Right cardiac atrium (tissue), 5 donors: ENCODE results near the gene TMEM121. TPM values are rescaled to one million over a fixed set of nuclear protein-coding genes. Genes with fewer than 3 reads are reported as not detected.
A peak's percentile ranks its signal among the peaks of the same experiment; 100 is the strongest.
"Not testable (repeated sequence)": the region's sequence is repeated elsewhere in the genome, so short reads cannot be mapped to it uniquely, and the experiment has no call there.

ENCODE experiments used
- ATAC-seq, 2 donors: fragments of 200-7000 bp; cut with Tn5 transposase; one replicate each; pipeline versions ENCODE4 v1.8.0 to v1.9.1; 2020; ENCODE audit warnings: moderate library complexity in 2 of 2, mild to moderate bottlenecking in 1 of 2
- DNase-seq, 3 donors: peaks; one replicate each; pipeline ENCODE4 v3.0.0-alpha.2; 2020
- H3K27ac ChIP-seq: one replicate; pipeline ENCODE4 v1.5.1; 2013; ENCODE audit warnings: mild to moderate bottlenecking, low read length, control low read depth, moderate library complexity
- H3K27me3 ChIP-seq: one replicate; pipeline ENCODE4 v1.6.1; 2013; ENCODE audit not compliant: control insufficient read depth, insufficient read depth
- H3K4me1 ChIP-seq: one replicate; pipeline ENCODE4 v1.6.1; 2013; ENCODE audit warnings: low read length; ENCODE audit not compliant: control insufficient read depth, insufficient read depth
- H3K4me3 ChIP-seq: one replicate; pipeline ENCODE4 v1.5.1; 2013; ENCODE audit warnings: low read length, control low read depth
- H3K9me3 ChIP-seq: one replicate; pipeline ENCODE4 v1.6.1; 2013; ENCODE audit warnings: low read length; ENCODE audit not compliant: control insufficient read depth
- WGBS: extraction: QIAGEN DNeasy Blood & Tissue Kit; methylation state at CpG from one replicate; pipeline ENCODE4 v1.1.7; 2013; 5-methylcytosine and 5-hydroxymethylcytosine counted together
- intact Hi-C, 4 donors: fragments of 100-400 bp; cut with DNase I; formaldehyde crosslinking; loops; one replicate each; pipeline versions ENCODE4 v1.11.0 to v1.14.0; 2022 to 2023
- polyA plus RNA-seq: library from polyadenylated mRNA; stranded (reverse); fragments of 200-250 nt; gene quantifications from one replicate; pipeline ENCODE4 v1.2.3, GENCODE V29; 2013
- total RNA-seq, 4 donors: library from RNA; stranded (reverse); fragmentation: NEBNext Ultra II Directional; extraction: Animal tissue kit (Norgen Biotek cat#: 25700); gene quantifications; one replicate each; pipeline ENCODE4 v1.2.1, GENCODE V29; 2021
- donor health status: healthy with polysubstance abuse.
- donor health status: DM: no; HTN: yes; CAD: no.
- donor health status: DM: no; HTN: no; CAD: no.
- donor health status: DM: no; HTN: yes; CAD: no; lungs with severe emphysema.
- donor health status: DM: yes; HTN: yes; CAD: no.

Gene TMEM121
- total and polyA plus RNA-seq, 5 donors = 2.3 to 4.4 (median 3.5) TPM

DNA sequence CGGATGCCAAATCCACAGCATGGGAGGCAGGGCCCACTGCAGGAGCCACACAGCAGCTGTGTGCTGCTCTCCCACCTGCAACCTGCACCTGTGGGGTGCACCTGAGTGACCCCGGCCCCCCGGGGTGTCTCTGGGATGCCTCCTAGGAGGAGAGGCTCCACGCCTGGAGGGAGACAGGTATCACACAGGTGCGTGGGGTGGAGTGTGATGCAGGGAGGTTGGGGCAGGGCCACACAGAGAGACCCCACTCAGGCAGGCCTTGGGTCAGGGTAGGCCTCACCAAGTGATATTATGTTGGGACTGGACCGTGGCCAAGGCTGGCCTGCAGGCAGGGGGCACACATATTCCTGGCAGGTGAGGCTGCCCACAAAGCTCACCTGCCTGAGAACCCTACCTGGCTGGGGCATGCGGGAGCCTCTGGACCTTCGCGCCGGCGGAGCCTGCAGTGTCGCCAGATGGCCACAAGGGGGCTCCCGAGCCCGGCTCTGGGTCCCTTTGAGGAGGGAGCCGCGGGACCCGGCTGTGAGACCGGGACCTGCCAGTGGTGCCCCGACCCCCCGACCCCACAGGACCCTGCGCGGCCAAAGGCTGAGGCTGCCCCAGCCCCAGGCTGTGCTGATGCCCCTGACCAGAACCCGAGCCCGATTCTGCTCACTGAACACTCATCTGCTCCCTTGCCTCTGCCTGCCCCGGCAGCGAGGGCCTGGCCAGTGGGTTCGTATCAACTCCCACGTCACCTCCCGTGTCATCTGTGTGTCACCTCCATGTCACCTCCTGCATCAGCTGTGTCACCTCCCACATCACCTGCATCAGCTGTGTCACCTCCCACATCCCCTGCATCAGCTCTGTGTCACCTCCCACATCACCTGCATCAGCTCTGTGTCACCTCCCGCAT, 11.4 kb downstream of the TMEM121 start:
- Histone ChIP-seq H3K4me1 (no peaks in the 10 kb centered on the region), H3K4me3 (no peak overlapping the region), H3K27me3 (no peaks in the 10 kb centered on the region), H3K27ac (no peak overlapping the region), H3K9me3 (no peaks in the 10 kb centered on the region)
- DNase-seq = peak; percentile 40 to 81 (median 77)
- WGBS = 21% methylated on average over 30 of the region's 30 CpGs
- ATAC-seq = peak; percentile 58 to 60
- intact Hi-C loops = loop anchor here in 1 of 4 donors (10.0 kb wide), 1 partner anchor 333 kb away; no protein-coding TSS in a partner anchor

- H3K4me3 ChIP-seq = no peak overlapping the region
- ATAC-seq (peak; percentile 7 to 15), DNase-seq (no peak)
- 82% methylated on average over 23 of the region's 23 CpGs for WGBS
- intact Hi-C loops = loop anchor here in 1 of 4 donors (10.0 kb wide), 1 partner anchor 334 kb away; no protein-coding TSS in a partner anchor
- H3K4me1 ChIP-seq = no peaks in the 10 kb centered on the region
- H3K27ac ChIP-seq = no peak overlapping the region
- H3K27me3 ChIP-seq = no peaks in the 10 kb centered on the region
- peaks cover 1% of the 10 kb centered on the region for H3K9me3 ChIP-seq
Measured at GRCh38 chr14:105538481-105539049, 12.2 kb downstream of the TMEM121 start.

GRCh38 chr14:105540811-105541210, 14.4 kb downstream of the TMEM121 start:
- no peak for DNase-seq
- intact Hi-C loops = no loop called here
- no peaks in the 10 kb centered on the region for H3K27me3 ChIP-seq
- H3K4me3 ChIP-seq = no peak overlapping the region
- H3K4me1 ChIP-seq = no peaks in the 10 kb centered on the region
- H3K9me3 ChIP-seq = peaks cover 1% of the 10 kb centered on the region
- H3K27ac ChIP-seq = no peak overlapping the region
- WGBS = 83% methylated on average over 9 of the region's 9 CpGs
- ATAC-seq = no peak

- intact Hi-C loops = no loop called here
- Histone ChIP-seq H3K4me1 (no peaks in the 10 kb centered on the region), H3K27ac (no peak overlapping the region), H3K9me3 (peaks cover 1% of the 10 kb centered on the region), H3K27me3 (no peaks in the 10 kb centered on the region), H3K4me3 (no peak overlapping the region)
- DNase-seq = no peak
- WGBS = 84% methylated on average over 19 of the region's 19 CpGs
- ATAC-seq = no peak
Measured at GRCh38 chr14:105541218-105541875, 15.0 kb downstream of the TMEM121 start.

DNA sequence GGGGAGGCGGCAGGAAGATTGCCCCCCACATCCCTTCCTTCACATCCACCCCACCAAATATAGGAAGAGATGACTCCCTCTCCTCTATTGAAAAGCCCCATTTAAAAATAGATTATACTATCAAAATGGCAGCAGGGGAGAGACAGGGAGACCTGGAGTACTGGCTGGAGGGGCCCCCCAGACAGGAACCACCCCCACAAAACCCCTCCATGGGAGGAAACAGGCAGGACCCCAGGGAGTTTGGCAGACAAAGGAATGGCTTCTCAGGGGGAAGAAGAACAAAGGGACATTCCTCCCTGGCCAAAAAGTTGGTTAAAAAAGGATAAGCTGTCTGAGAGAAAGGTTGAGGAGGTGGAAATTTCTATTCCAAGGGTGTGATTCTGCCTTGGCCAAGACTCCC, 19.3 kb downstream of the TMEM121 start:
- H3K4me3 ChIP-seq, intact Hi-C loops, ATAC-seq, H3K4me1 ChIP-seq, DNase-seq, H3K27me3 ChIP-seq, H3K9me3 ChIP-seq, H3K27ac ChIP-seq: not testable (repeated sequence)
- WGBS = 63% methylated on average over 1 of the region's 1 CpG

- H3K9me3 ChIP-seq, H3K4me1 ChIP-seq, H3K4me3 ChIP-seq, DNase-seq, H3K27me3 ChIP-seq, intact Hi-C loops, H3K27ac ChIP-seq: not testable (repeated sequence)
- peak; percentile 25 to 34 for ATAC-seq
- 93% methylated on average over 11 of the region's 20 CpGs for WGBS
Measured at GRCh38 chr14:105546410-105546809, 20.0 kb downstream of the TMEM121 start.

DNA sequence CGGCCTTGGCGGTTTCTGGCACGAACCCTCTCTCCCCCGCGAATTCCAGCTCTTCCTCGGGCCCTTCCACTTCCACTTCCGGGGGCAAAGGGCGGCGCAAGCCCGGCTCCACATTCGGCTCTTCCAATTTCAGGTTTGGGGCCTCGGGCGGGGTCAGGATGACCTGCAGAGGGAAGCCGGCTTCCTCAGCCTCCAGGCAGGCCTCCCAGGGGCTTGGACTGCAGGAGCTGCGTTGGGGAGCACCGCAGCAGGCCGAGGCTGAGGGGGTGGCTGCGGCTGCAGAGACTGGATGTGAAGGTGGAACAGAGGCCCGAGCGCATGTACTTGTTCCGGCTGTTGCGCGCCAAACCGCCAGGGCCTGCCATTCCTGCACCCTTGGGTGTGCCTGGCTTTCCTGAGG, 20.7 kb downstream of the TMEM121 start:
- intact Hi-C loops = not testable (repeated sequence)
- 95% methylated on average over 19 of the region's 24 CpGs for WGBS

DNA sequence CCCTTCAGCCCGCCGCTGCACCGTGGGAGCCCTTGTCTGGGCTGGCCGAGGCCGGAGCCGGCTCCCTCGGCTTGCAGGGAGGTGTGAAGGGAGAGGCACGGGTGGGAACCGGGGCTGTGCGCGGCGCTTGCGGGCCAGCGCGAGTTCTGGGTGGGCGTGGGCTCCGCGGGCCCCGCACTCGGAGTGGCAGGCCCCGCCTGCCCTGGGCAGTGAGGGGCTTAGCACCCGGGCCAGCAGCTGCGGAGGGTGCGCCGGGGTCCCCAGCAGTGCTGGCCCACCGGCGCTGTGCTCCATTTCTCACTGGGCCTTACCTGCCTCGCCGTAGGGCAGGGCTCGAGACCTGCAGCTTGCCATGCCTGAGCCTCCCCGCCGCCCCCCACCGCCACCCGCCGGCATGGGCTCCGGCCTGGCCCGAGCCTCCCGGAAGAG, 21.4 kb downstream of the TMEM121 start:
- H3K4me3 ChIP-seq = no peak overlapping the region
- ATAC-seq (peak; percentile 16 to 23), DNase-seq (no peak)
- WGBS = 97% methylated on average over 38 of the region's 38 CpGs
- no peak overlapping the region for H3K27ac ChIP-seq
- H3K27me3 ChIP-seq = no peaks in the 10 kb centered on the region
- intact Hi-C loops = no loop called here
- no peaks in the 10 kb centered on the region for H3K4me1 ChIP-seq
- H3K9me3 ChIP-seq = peaks cover 1% of the 10 kb centered on the region

More for the DNA sequence above, 20.7 kb downstream of the TMEM121 start:
- ATAC-seq = peak in 1 of 2 donors; percentile 16
- H3K27me3 ChIP-seq, H3K4me3 ChIP-seq, H3K4me1 ChIP-seq, H3K27ac ChIP-seq, DNase-seq, H3K9me3 ChIP-seq: not testable (repeated sequence)

- 92% methylated on average over 23 of the region's 23 CpGs for WGBS
- Histone ChIP-seq H3K9me3 (no peaks in the 10 kb centered on the region), H3K4me3 (no peak overlapping the region), H3K27ac (no peak overlapping the region), H3K4me1 (no peaks in the 10 kb centered on the region), H3K27me3 (no peaks in the 10 kb centered on the region)
- ATAC-seq (no peak), DNase-seq (no peak)
- intact Hi-C loops = no loop called here
Measured at GRCh38 chr14:105549481-105549880, 23.1 kb downstream of the TMEM121 start.

- Histone ChIP-seq H3K27me3 (no peaks in the 10 kb centered on the region), H3K4me3 (no peak overlapping the region), H3K9me3 (no peaks in the 10 kb centered on the region), H3K27ac (no peak overlapping the region), H3K4me1 (no peaks in the 10 kb centered on the region)
- WGBS = 93% methylated on average over 6 of the region's 6 CpGs
- ATAC-seq = no peak
- no peak for DNase-seq
- intact Hi-C loops = no loop called here
Measured at GRCh38 chr14:105554022-105554421, 27.6 kb downstream of the TMEM121 start.

- WGBS = 83% methylated on average over 5 of the region's 5 CpGs
Measured at GRCh38 chr14:105554523-105554922, 28.1 kb downstream of the TMEM121 start.

More at GRCh38 chr14:105554523-105554922, 28.1 kb downstream of the TMEM121 start:
- intact Hi-C loops = no loop called here
- Histone ChIP-seq H3K27me3 (no peaks in the 10 kb centered on the region), H3K4me1 (no peaks in the 10 kb centered on the region), H3K4me3 (no peak overlapping the region), H3K27ac (no peak overlapping the region), H3K9me3 (no peaks in the 10 kb centered on the region)
- no peak for ATAC-seq
- DNase-seq = no peak
